Left renal pelvis (tissue), 4 donors: ENCODE measurements around the gene SYTL2. TPM values are rescaled to one million over a fixed set of nuclear protein-coding genes. Genes with fewer than 3 reads are reported as not detected.
"Not testable (repeated sequence)": the region's sequence is repeated elsewhere in the genome, so short reads cannot be mapped to it uniquely, and the experiment has no call there.

Experiments used
- DNase-seq, 4 donors: peaks; one replicate each; pipeline ENCODE4 v3.0.0-alpha.2; 2013; ENCODE audit warnings: low read depth in 4 of 4, low spot score in 3 of 4
- polyA plus RNA-seq, 4 donors: library from polyadenylated mRNA; unstranded; fragments of 120-200 nt; gene quantifications; one replicate each; pipeline ENCODE4 v1.2.1, GENCODE V29; 2013; ENCODE audit not compliant: insufficient read length in 4 of 4

The SYTL2 gene, protein sequence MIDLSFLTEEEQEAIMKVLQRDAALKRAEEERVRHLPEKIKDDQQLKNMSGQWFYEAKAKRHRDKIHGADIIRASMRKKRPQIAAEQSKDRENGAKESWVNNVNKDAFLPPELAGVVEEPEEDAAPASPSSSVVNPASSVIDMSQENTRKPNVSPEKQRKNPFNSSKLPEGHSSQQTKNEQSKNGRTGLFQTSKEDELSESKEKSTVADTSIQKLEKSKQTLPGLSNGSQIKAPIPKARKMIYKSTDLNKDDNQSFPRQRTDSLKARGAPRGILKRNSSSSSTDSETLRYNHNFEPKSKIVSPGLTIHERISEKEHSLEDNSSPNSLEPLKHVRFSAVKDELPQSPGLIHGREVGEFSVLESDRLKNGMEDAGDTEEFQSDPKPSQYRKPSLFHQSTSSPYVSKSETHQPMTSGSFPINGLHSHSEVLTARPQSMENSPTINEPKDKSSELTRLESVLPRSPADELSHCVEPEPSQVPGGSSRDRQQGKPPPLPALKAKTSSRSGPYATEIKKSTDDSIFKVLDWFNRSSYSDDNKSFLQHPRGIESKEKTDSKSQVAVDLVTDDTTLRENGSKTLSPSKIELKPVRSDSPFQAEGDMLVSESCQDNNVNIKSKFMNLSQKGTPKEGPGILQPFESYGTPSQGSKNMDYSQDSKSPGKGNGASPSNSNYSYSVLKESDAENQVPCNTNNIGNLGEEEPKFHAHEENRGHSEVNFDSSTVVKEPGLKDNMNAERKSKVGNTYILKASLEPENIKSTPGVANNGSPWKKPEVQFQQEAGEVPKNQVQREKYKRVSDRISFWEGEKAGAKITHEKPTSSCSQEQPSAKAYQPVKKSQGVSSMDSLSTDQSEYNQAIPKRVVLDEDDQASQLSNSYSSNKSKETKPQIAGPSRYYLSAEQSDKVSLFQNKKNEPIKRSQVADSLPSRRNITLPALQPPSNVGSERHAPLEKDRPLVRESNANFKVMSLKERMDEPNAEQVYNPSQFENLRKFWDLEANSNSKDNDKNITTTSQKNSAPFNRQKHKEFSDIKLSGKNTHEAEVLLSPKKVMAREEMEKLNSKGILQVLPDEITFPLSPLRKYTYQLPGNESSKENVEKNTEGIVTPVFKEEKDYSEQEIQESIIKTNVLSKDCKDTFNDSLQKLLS (N-terminal part only)
- polyA plus RNA-seq = 10 to 100 TPM in 3 of 4 donors, 1 to 10 TPM in 1; 7.8 to 96.9 (median 77.8) TPM

- DNase-seq = peak in 1 of 4 donors; percentile 60
Measured at GRCh38 chr11:85810871-85811611, at the start of gene SYTL2. Gene SYTL2, minus strand, starts transcription at chr11:85811141. Its CDS starts 53,416 bp downstream, at chr11:85757725.

- not testable (repeated sequence) for DNase-seq
Measured at GRCh38 chr11:85859541-85859940, 48.6 kb upstream of the SYTL2 start.

GRCh38 chr11:85857098-85857497 is 46.2 kb upstream of the SYTL2 start:
- no peak for DNase-seq

DNA sequence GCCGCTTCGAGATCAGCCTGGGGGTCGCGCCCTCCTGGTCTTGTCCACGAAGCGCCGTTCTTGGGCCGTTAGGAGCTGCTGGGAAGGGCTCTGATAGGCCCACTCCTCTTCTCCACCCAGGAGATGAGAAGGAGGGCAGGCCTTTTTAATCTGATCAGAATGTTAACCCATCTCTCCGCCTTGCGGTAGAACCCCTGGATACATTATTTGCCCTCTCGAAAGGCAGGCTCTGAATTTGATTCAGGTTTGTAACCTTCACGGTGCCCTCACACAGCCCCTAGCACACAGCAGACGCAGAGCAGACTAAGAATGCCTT is 44.4 kb upstream of the SYTL2 start, which contains the start of gene CCDC83:
TSS of gene CCDC83 (plus strand) at position 43 of the 316 bp plus-strand sequence. CDS start 9,741 bp downstream, outside the sequence.
- no peak for DNase-seq

DNA sequence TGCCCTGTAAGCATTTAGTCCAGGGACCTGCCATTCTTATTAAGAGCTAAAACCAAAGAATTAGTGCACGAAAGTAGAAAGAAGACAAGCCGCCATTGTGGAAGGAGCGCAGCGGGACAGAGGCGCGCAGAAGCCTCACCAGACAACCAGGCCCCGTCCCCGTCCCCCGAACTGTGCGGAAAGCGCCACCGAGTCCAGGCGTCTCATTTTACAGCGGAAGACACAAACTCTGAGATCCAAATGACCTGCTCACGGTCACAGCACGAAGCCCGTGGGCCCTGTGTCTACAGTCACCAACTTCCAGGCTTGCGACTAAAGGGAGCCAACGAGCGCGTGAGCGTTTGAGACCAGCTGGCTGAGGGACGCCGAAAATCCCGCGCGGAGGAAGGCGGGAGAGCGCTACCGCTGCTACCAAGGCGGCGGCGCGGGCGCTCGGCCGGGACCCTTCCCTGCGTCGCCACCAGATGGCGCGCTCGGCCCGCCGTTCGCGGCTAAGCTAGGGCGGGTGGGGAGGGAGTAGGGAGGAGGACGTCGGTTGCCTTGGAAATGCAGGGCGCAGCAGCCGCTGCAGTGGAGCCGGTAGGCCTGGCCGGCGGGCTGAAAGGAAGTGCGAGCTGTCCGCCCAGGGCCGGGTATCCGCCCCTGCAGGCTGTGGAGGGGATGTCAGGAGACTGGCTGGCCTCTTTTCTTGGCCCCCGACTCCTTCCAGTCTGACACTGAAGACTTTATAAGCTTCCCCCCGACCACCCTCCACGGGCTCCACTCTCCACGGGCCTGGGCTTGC is 43.8 kb upstream of the SYTL2 start:
- peak; percentile 79 to 91 (median 84) for DNase-seq

DNA sequence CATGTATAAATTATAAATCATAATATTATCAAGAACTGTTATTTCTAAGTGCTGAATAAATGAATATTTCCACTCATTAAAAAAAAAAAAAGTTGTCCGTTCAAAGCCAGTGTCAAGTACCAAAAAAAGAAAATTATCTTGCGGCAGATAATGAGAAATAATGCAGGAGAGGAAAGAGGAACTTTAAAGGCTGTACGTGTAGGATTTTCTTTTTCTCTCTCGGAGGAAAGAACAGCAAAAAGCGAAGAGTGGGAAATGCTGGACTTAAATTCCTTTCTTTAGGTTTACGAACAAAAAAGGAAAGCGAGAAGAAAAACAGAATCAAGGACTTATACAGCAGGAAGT is 43.2 kb upstream of the SYTL2 start:
- peak in 1 of 4 donors; percentile 20 for DNase-seq

GRCh38 chr11:85853541-85853940 is 42.6 kb upstream of the SYTL2 start:
- not testable (repeated sequence) for DNase-seq

GRCh38 chr11:85852754-85853153 is 41.8 kb upstream of the SYTL2 start:
- not testable (repeated sequence) for DNase-seq

GRCh38 chr11:85848556-85848955 is 37.6 kb upstream of the SYTL2 start:
- no peak for DNase-seq

- DNase-seq = no peak
Measured at GRCh38 chr11:85848006-85848405, 37.1 kb upstream of the SYTL2 start.

DNA sequence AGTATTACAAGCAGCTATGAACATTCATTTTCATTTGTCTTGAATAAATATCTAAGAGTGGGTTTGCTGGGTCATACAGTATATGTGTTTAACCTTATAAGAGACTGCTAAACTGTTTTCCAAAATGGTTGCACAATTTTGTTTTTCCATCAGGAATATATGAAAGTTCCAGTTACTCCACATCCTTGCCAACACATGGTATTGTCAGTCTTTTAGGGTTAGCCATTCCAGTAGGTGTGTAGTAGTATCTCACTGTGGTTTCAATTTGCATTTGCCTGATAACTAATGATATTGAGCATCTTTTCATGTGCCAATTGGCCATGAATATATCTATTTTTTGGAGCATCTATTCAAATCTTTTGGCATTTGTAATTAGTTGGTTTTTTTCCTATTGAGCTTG is 36.5 kb upstream of the SYTL2 start:
- DNase-seq = no peak

GRCh38 chr11:85845124-85845631 is 34.2 kb upstream of the SYTL2 start:
- no peak for DNase-seq

DNA sequence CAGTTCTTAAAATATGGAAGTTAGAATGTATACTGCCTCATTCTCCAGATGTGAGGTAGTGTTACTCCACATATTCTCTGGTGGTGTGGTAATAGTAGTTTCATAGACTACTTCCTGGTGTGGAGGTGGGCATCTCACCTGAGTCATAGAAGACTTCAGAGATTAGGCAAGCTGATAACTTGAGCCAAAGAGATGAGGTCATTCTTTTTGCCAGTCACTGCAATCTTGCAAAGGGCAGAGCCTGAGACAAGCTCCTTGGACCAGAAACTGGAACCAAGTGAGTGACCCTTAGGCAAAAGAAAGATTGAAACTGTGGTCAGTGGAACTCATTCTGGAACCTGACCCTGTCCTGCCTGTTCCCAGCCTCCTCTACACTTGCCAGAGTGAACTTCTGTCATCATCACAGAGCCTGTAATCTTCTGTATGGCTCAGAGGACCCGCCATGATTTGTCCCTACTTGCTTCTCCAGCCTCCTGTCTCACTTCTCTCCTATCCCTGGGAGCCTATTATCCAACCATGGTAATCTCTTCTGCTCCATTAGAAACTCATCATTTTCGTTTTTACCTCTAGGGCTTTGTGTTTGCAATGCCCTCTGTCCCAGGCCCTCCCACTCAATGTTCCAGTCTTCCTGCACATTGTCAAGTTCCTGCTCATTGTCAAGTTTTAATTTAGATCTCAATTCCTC is 33.6 kb upstream of the SYTL2 start:
- no peak for DNase-seq

DNA sequence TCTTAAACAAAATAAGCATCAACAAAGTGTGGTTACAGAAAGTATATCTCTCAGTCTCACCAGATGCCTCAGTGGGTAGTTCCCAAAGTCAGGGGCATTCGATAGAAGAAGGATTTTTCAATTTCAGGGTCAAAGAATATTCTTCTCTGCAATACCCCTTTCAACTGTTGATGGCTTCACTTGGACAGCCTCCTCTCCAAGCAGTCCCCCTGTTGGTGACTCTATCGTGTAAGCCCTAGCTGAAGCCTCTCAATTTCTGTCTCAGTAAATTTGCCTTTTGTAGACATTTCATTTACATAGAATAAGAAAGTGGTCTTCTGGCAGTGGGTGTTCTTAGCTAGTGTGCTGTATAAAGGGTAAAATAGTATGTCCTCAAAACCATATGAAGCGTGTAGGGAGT is 33.0 kb upstream of the SYTL2 start:
- DNase-seq = no peak

DNA sequence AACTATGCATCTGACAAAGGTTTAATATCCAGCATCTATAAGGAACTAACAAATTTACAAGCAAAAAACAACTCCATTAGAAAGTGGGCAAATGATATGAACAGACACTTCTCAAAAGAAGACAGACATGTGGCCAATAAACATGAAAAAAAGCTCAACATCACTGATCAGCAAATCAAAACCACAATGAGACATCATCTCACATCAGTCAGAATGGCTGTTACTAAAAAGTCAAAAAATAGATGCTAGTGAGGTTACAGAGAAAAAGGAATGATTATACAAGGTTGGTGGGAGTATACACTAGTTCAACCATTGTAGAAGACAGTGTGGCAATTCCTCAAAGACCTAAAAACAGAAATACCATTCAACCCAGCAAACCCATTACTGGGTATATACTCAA is 30.0 kb upstream of the SYTL2 start:
- not testable (repeated sequence) for DNase-seq

DNA sequence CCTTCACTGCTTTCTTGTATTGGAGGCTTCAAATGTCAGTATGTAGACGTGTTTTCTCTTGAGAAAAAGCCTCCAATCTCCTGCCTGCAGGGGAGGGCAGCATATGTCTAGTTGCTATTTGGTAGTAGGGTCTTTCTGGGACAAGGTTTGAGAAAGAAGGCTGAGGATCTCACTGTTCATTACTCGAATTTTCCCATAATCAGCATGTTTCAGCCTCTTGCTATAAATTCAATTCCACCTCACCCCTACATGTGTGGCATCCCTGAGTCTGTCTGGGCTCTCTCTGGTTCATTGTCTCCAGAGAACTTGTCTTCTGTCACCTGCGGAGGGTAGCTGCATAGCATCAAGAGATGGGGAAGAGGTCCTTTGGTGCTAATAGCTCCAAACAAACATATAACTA is 24.8 kb upstream of the SYTL2 start:
- no peak for DNase-seq

- no peak for DNase-seq
Measured at GRCh38 chr11:85835263-85835662, 24.3 kb upstream of the SYTL2 start.

- no peak for DNase-seq
Measured at GRCh38 chr11:85831050-85831449, 20.1 kb upstream of the SYTL2 start.

DNA sequence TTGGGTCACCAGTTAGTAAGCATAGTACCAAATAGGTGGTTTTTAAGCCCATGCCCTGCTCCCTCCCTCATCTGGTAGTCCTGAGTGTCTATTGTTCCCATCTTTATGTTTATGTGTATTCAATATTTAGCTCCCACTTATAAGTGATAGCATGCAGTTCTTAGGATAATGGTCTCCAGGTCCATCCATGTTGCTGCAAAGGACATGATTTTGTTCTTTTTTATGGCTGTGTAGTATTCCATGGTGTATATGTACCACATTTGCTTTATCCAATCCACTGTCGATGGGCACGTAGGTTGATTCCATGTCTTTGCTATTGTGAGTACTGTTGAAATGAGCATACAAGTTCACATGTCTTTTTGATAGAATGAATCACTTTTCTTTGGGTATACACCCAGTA is 18.2 kb upstream of the SYTL2 start:
- no peak for DNase-seq
